Transverse colon (tissue), 4 donors: Measurements from ENCODE around the gene TRIM22.

Experiments
- CTCF ChIP-seq, 5 experiments: fragments of 200-600 bp in 3 of 5; fragments of 450-650 bp in 2 of 5; sonication (generic) in 3 of 5; IDR thresholded peaks; 1 replicate in 2 of 5; 2 replicates in 3 of 5; pipeline ENCODE4 v1.5.1; 2016 to 2017; ENCODE audit warnings: antibody characterized with exemption in 5 of 5, inconsistent platforms in 3 of 5, mild to moderate bottlenecking in 2 of 5, moderate library complexity in 1 of 5
- EP300 ChIP-seq: sonication (generic); formaldehyde crosslinking; IDR thresholded peaks from one replicate; pipeline ENCODE4 v1.6.1; 2017; ENCODE audit warnings: antibody characterized with exemption, low read depth
- POLR2A ChIP-seq: fragments of 450-650 bp; IDR thresholded peaks from one replicate; pipeline ENCODE4 v1.6.1; 2016; ENCODE audit warnings: antibody characterized with exemption, mild to moderate bottlenecking, moderate library complexity
- POLR2AphosphoS5 ChIP-seq, 3 donors: sonication (generic); formaldehyde crosslinking; IDR thresholded peaks; one replicate each; pipeline ENCODE4 v1.6.1; 2016; ENCODE audit warnings: antibody characterized with exemption in 3 of 3

- TF ChIP-seq POLR2A: no peak
- TF ChIP-seq CTCF (IDR thresholded peaks at IDR 0.05): no peak
- TF ChIP-seq EP300: no peak
- TF ChIP-seq POLR2AphosphoS5 (IDR thresholded peaks at IDR 0.05): no peak
These were observed 17.8 kb upstream of the TRIM22 start for GRCh38 chr11:5671831-5672230.
